Adrenal gland (tissue), 12 donors: ENCODE data around the gene NAT10. TPM values are rescaled to one million over a fixed set of nuclear protein-coding genes. Genes with fewer than 3 reads are reported as not detected.

ENCODE experiments used
- DNase-seq, 7 donors: peaks; one replicate each; pipeline ENCODE4 v3.0.0-alpha.2; 2019 to 2020
- H3K27ac ChIP-seq, 5 donors: fragments of 200-600 bp; sonication (generic) in 4 of 5; 1 replicate in 3 of 5; 2 replicates in 2 of 5; pipeline versions ENCODE4 v1.5.1 to v1.8.0; 2016 to 2020; ENCODE audit warnings: mild to moderate bottlenecking in 1 of 5
- H3K27me3 ChIP-seq: fragments of 200-600 bp; 2 replicates; pipeline ENCODE4 v1.8.0; 2021
- H3K36me3 ChIP-seq, 2 donors: fragments of 200-600 bp; replicated peaks in 1 of 2; 1 replicate in 1 of 2; 2 replicates in 1 of 2; pipeline versions ENCODE4 v1.5.1 to v1.8.0; 2018 to 2022
- H3K4me1 ChIP-seq, 2 donors: fragments of 200-600 bp; replicated peaks in 1 of 2; 1 replicate in 1 of 2; 2 replicates in 1 of 2; pipeline versions ENCODE4 v1.5.1 to v1.8.0; 2018 to 2021
- H3K4me3 ChIP-seq, 4 donors: fragments of 200-600 bp; sonication (generic) in 3 of 4; one replicate each; pipeline ENCODE4 v1.5.1; 2016 to 2018
- H3K9me3 ChIP-seq, 3 donors: fragments of 200-600 bp; sonication (generic) in 1 of 3; replicated peaks in 1 of 3; 1 replicate in 2 of 3; 2 replicates in 1 of 3; pipeline versions ENCODE4 v1.5.1 to v1.8.0; 2016 to 2021
- CTCF ChIP-seq, 6 experiments: fragments of 450-650 bp in 4 of 6; fragments of 200-600 bp in 2 of 6; sonication (generic) in 1 of 6; IDR thresholded peaks; 1 replicate in 5 of 6; 2 replicates in 1 of 6; pipeline versions ENCODE4 v1.5.1 to v1.8.0; 2016 to 2021; ENCODE audit warnings: antibody characterized with exemption in 6 of 6, mild to moderate bottlenecking in 2 of 6, moderate library complexity in 1 of 6
- POLR2A ChIP-seq, 2 donors: fragments of 450-650 bp; IDR thresholded peaks; one replicate each; pipeline ENCODE4 v1.6.1; 2017; ENCODE audit warnings: antibody characterized with exemption in 2 of 2, mild to moderate bottlenecking in 2 of 2, moderate library complexity in 1 of 2
- WGBS, 4 donors: extraction: QIAGEN DNeasy Blood & Tissue Kit in 2 of 4; methylation state at CpG; one replicate each; pipeline versions ENCODE4 v1.1.5 to v1.1.7; 2013 to 2017; 5-methylcytosine and 5-hydroxymethylcytosine counted together
- intact Hi-C, 2 donors: fragments of 100-400 bp; cut with DNase I; formaldehyde crosslinking; loops; one replicate each; pipeline versions ENCODE4 v1.14.1 to v1.15.0; 2022 to 2023
- polyA plus RNA-seq, 3 donors: library from polyadenylated mRNA; stranded (reverse); fragments of 200-250 nt in 2 of 3; fragments of 350-450 nt in 1 of 3; fragmentation: Illumina TruSeq in 1 of 3; extraction: RNeasy Lipid Tissue Mini Kit (QIAGEN cat#74804) in 1 of 3; gene quantifications; one replicate each; pipeline ENCODE4 v1.2.3, GENCODE V29; 2013 to 2014
- total RNA-seq, 9 donors: library from RNA; depleted of rRNA in 4 of 9; stranded (reverse); fragments of >200 nt in 4 of 9; fragments of 120-200 nt in 1 of 9; fragmentation: NEBNext Ultra II Directional in 1 of 9; extraction: Animal tissue kit (Norgen Biotek cat#: 25700) in 1 of 9; gene quantifications; one replicate each; pipeline versions ENCODE4 v1.1.0 to v1.2.4, GENCODE V29; 2013 to 2023
- donor health status: healthy with polysubstance abuse.
- donor health status: Bipolar disorder and iron deficiency.
- donor health status: DM: yes; HTN: yes; CAD: no.
- donor health status: DM: no; HTN: no; CAD: no.
- donor health status: DM: no; HTN: no; CAD: no.
- donor health status: DM: yes; HTN: yes; CAD: no.

Gene NAT10
- total and polyA plus RNA-seq, 12 donors, result 16.8 to 65.2 (median 45.5) TPM

GRCh38 chr11:34151166-34151565, 45.7 kb downstream of the NAT10 start:
- TF ChIP-seq POLR2A (IDR thresholded peaks at IDR 0.05) (no peak), CTCF (IDR thresholded peaks at IDR 0.05) (no peak)
- no peaks in the 10 kb centered on the region for H3K27me3 ChIP-seq
- intact Hi-C loops, result no loop called here
- peaks cover 0 to 36% of the 10 kb centered on the region in 2 donors for H3K36me3 ChIP-seq
- DNase-seq, result no peak
- no peak overlapping the region for H3K27ac ChIP-seq
- 82 to 88% (median 86%) methylated on average over 4 to 5 of the region's 5 CpGs for WGBS, 4 donors
- H3K4me3 ChIP-seq, result no peak overlapping the region
- no peaks in the 10 kb centered on the region for H3K9me3 ChIP-seq
- H3K4me1 ChIP-seq, result peaks cover 0 to 9% of the 10 kb centered on the region in 2 donors

- H3K27ac ChIP-seq, result no peak overlapping the region
- 88 to 94% (median 89%) methylated on average over 7 to 18 of the region's 18 CpGs for WGBS, 4 donors
- peaks cover 0 to 9% of the 10 kb centered on the region in 2 donors for H3K4me1 ChIP-seq
- no peak for DNase-seq
- intact Hi-C loops, result no loop called here
- H3K9me3 ChIP-seq, result no peaks in the 10 kb centered on the region
- no peak overlapping the region for H3K4me3 ChIP-seq
- H3K27me3 ChIP-seq, result no peaks in the 10 kb centered on the region
- TF ChIP-seq CTCF (IDR thresholded peaks at IDR 0.05) (no peak), POLR2A (IDR thresholded peaks at IDR 0.05) (no peak)
- peaks cover 0 to 26% of the 10 kb centered on the region in 2 donors for H3K36me3 ChIP-seq
Observed at GRCh38 chr11:34151916-34152845, 46.8 kb downstream of the NAT10 start.

GRCh38 chr11:34154059-34154875, 48.8 kb downstream of the NAT10 start:
- Histone ChIP-seq H3K27ac (no peak overlapping the region), H3K27me3 (no peaks in the 10 kb centered on the region), H3K4me3 (no peak overlapping the region), H3K4me1 (peaks cover 0 to 9% of the 10 kb centered on the region in 2 donors), H3K36me3 (peaks cover 0 to 5% of the 10 kb centered on the region in 2 donors), H3K9me3 (no peaks in the 10 kb centered on the region)
- TF ChIP-seq POLR2A (IDR thresholded peaks at IDR 0.05) (no peak), CTCF (IDR thresholded peaks at IDR 0.05) (no peak)
- intact Hi-C loops, result no loop called here
- WGBS, 4 donors, result 77 to 92% (median 81%) methylated on average over 9 to 16 of the region's 16 CpGs
- no peak for DNase-seq
